MM.1S (cell line): ENCODE results near the gene SRGAP3.

Experiments
- DNase-seq: peaks from one replicate; pipeline ENCODE4 v3.0.0-alpha.2; 2015
- H2AFZ ChIP-seq: fragments of 300-600 bp; sonication (generic); 2 replicates; pipeline ENCODE4 v1.6.0; 2016; ENCODE audit warnings: antibody characterized with exemption, low read length
- H3F3A ChIP-seq: fragments of 300-600 bp; sonication (generic); 2 replicates; pipeline ENCODE4 v1.6.1; 2016; ENCODE audit warnings: mild to moderate bottlenecking, antibody characterized with exemption, low read length, moderate library complexity, mixed read lengths; ENCODE audit not compliant: insufficient read depth
- H3K27ac ChIP-seq: fragments of 300-600 bp; sonication (generic); 2 replicates; pipeline ENCODE4 v1.5.1; 2016; ENCODE audit warnings: mild to moderate bottlenecking, low read length
- H3K27me3 ChIP-seq: fragments of 300-600 bp; sonication (generic); replicated peaks from 2 replicates; pipeline ENCODE4 v1.6.0; 2016; ENCODE audit warnings: low read length; ENCODE audit not compliant: insufficient read depth
- H3K36me3 ChIP-seq: fragments of 300-600 bp; sonication (generic); replicated peaks from 2 replicates; pipeline ENCODE4 v1.6.1; 2016; ENCODE audit warnings: mild to moderate bottlenecking, low read length, mixed read lengths; ENCODE audit not compliant: insufficient read depth
- H3K4me1 ChIP-seq: fragments of 300-600 bp; sonication (generic); 2 replicates; pipeline ENCODE4 v1.6.1; 2016; ENCODE audit warnings: low read length, mixed read lengths
- H3K4me2 ChIP-seq: fragments of 300-600 bp; sonication (generic); 2 replicates; pipeline ENCODE4 v1.6.0; 2016; ENCODE audit warnings: low read depth, low read length
- H3K4me3 ChIP-seq: fragments of 300-600 bp; sonication (generic); 2 replicates; pipeline ENCODE4 v1.5.1; 2016; ENCODE audit warnings: low read length, mixed read lengths
- H3K79me2 ChIP-seq: fragments of 300-600 bp; sonication (generic); 2 replicates; pipeline ENCODE4 v1.6.1; 2016; ENCODE audit warnings: mixed run types, low read length, mixed read lengths
- H3K9ac ChIP-seq: fragments of 300-600 bp; sonication (generic); 2 replicates; pipeline ENCODE4 v1.6.1; 2016; ENCODE audit warnings: low read length, mixed read lengths
- H3K9me2 ChIP-seq: fragments of 300-600 bp; sonication (generic); replicated peaks from 2 replicates; pipeline ENCODE4 v1.6.1; 2016; ENCODE audit warnings: mild to moderate bottlenecking, low read length, mixed read lengths; ENCODE audit not compliant: insufficient read depth
- H3K9me3 ChIP-seq: fragments of 300-600 bp; sonication (generic); replicated peaks from 2 replicates; pipeline ENCODE4 v1.6.1; 2016; ENCODE audit warnings: mild to moderate bottlenecking, low read length, mixed read lengths; ENCODE audit not compliant: insufficient read depth
- H4K20me1 ChIP-seq: fragments of 300-600 bp; sonication (generic); 2 replicates; pipeline ENCODE4 v1.6.1; 2016; ENCODE audit warnings: mild to moderate bottlenecking, low read length, moderate library complexity, mixed read lengths; ENCODE audit not compliant: insufficient read depth
- CTCF ChIP-seq: fragments of 300-600 bp; sonication (generic); IDR thresholded peaks from 2 replicates; pipeline ENCODE4 v1.5.1; 2016; ENCODE audit warnings: antibody characterized with exemption, low read length, mixed read lengths
- EZH2 ChIP-seq: fragments of 300-600 bp; sonication (generic); optimal IDR thresholded peaks from 2 replicates; pipeline ENCODE3; 2017; ENCODE audit warnings: low read depth, mild to moderate bottlenecking, antibody characterized with exemption, low read length, mixed read lengths
- EZH2phosphoT487 ChIP-seq: fragments of 300-600 bp; sonication (generic); IDR thresholded peaks from 2 replicates; pipeline ENCODE4 v1.6.1; 2018; ENCODE audit warnings: antibody characterized with exemption, low read length

Gene SRGAP3

DNA sequence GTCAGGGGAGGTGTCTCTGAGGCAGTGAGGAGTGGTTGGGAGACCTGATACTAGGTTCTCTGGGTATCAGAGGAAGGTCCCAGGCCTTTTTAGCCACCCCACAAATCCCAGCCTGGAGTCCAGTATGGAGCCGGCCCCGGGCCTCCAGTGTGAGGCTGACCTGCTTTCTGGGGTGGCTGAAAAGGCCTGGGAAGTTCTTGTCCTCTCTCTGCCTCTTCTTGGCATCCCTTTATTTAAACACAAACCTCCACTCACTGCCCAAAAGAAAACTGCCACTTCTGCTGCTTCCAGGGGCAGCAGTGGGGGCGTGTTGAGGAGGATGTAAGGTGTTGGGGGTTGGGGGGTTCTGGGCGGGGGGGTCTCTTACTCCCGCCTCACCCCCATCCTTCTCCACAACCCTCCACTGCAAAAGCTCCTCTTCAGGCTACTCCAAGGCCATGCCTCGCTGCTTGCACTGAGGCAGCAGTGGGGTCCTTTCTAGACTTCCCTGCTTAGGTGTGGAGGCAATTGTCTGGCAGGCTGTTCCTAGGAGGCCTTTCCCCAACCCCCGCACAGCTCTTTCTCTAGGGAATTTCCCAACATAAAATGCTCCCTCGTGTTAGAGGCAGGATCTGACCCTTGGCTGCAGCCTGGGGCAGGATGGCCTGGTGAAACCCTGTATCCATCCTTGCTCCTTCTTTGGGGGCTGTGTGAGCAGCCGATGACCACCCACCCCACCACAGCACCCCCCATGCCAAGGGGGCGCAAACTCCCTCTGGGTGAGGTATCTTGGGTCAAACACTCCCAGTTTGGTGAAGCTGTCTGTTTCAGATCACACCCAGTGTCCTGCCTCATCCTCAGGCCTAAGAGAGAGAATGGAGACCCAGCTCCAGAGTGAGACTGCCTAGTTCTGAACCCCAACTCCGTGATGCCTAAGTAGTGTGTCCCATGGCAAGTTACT lies 274.1 kb downstream of the SRGAP3 start:
- Histone ChIP-seq H3K9me2 (no peaks in the 10 kb centered on the region), H3K36me3 (no peaks in the 10 kb centered on the region), H3K4me1 (no peaks in the 10 kb centered on the region), H3F3A (no peaks in the 10 kb centered on the region), H3K27me3 (no peaks in the 10 kb centered on the region), H3K9me3 (no peaks in the 10 kb centered on the region), H3K9ac (no peak overlapping the region), H3K4me2 (no peak overlapping the region), H3K27ac (no peak overlapping the region), H4K20me1 (no peaks in the 10 kb centered on the region), H3K4me3 (no peak overlapping the region), H2AFZ (no peak overlapping the region), H3K79me2 (no peaks in the 10 kb centered on the region)
- no peak for DNase-seq
- no peak for TF ChIP-seq CTCF
- no peak for TF ChIP-seq EZH2
- no peak for TF ChIP-seq EZH2phosphoT487

DNA sequence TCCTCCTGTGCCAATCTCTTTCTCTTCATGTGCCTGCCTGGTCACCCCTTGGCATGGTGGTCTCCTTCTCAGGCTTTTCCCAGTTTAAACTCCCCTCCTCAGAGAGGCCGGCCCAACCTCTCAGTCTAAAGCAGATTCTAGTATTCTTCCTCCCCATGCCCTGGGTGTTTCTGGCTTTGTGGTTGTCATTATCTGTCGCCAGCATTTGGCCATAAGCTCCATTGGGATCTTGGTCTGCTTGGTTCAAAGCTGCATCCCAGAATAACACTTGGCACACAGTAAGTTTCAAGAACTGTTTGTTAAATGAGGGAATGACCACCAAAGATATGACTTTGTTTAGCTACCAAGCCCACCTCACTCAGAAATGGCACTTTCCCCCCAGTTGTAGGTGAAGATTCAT lies 275.0 kb downstream of the SRGAP3 start:
- H2AFZ ChIP-seq = no peak overlapping the region
- peaks cover 4% of the 10 kb centered on the region; the same call in 1 of the 2 replicates for H3K27me3 ChIP-seq
- H3K27ac ChIP-seq = no peak overlapping the region
- H4K20me1 ChIP-seq = no peaks in the 10 kb centered on the region
- H3K9ac ChIP-seq = no peak overlapping the region
- no peak for DNase-seq
- no peaks in the 10 kb centered on the region for H3K9me2 ChIP-seq
- no peaks in the 10 kb centered on the region for H3K79me2 ChIP-seq
- TF ChIP-seq EZH2 (no peak), EZH2phosphoT487 (no peak), CTCF (no peak)
- no peak overlapping the region for H3K4me2 ChIP-seq
- no peaks in the 10 kb centered on the region for H3K36me3 ChIP-seq
- no peaks in the 10 kb centered on the region for H3K9me3 ChIP-seq
- no peak overlapping the region for H3K4me3 ChIP-seq
- no peaks in the 10 kb centered on the region for H3F3A ChIP-seq
- no peaks in the 10 kb centered on the region for H3K4me1 ChIP-seq

DNA sequence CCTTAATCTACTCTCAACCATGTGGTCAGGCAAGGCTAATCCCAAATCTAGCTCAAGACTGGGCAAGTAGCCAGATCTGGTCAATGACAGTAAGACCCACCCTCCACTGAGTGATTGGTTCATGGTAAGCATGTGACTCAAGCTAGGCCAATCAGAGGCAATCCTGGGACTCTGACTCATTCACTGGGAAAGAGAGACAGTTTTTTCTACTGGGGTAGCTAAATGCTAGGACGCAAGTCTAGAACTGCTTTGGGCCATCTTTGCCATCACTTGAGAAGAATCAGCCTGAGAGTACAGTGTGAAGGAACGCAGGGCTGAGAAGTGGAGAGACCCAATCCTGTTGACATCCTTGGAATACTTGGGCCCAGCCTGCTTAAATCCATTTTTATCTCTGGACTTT lies 276.8 kb downstream of the SRGAP3 start:
- no peak overlapping the region for H3K27ac ChIP-seq

More for the DNA sequence above, 276.8 kb downstream of the SRGAP3 start:
- Histone ChIP-seq H3K27me3 (peaks cover 18% of the 10 kb centered on the region), H3K79me2 (no peaks in the 10 kb centered on the region), H3K9me2 (no peaks in the 10 kb centered on the region), H3K36me3 (no peaks in the 10 kb centered on the region), H3K9me3 (no peaks in the 10 kb centered on the region), H3K4me1 (no peaks in the 10 kb centered on the region), H4K20me1 (no peaks in the 10 kb centered on the region), H3K9ac (no peak overlapping the region), H3K4me3 (no peak overlapping the region), H3K4me2 (no peak overlapping the region), H3F3A (no peaks in the 10 kb centered on the region), H2AFZ (no peak overlapping the region)
- no peak for DNase-seq
- no peak for TF ChIP-seq EZH2
- TF ChIP-seq CTCF = no peak
- TF ChIP-seq EZH2phosphoT487 = no peak
